ENCODE data around the gene CSNK2A3. TPM values are rescaled to one million over a fixed set of nuclear protein-coding genes. Genes with fewer than 3 reads are reported as not detected.

The CSNK2A3 gene
- total RNA-seq, 1 donor from 2014 or later = 1.2 TPM

- intact Hi-C loops (cut with DNase I) = no loop called here
- H3K4me3 ChIP-seq = no peak overlapping the region
- TF ChIP-seq CTCF (IDR thresholded peaks at IDR 0.05) = no peak
- TF ChIP-seq POLR2A (IDR thresholded peaks at IDR 0.05) = no peak
- no peak for TF ChIP-seq POLR2AphosphoS5 (IDR thresholded peaks at IDR 0.05; ENCODE audit: insufficient read depth in 1 of 2, low read depth in 1 of 2)
- DNase-seq (ENCODE audit: extremely low spot score in 2 of 2) = no peak
- peaks cover 23% of the 10 kb centered on the region for H3K4me1 ChIP-seq
- H3K36me3 ChIP-seq = no peaks in the 10 kb centered on the region
- no peak overlapping the region for H3K27ac ChIP-seq
- H3K27me3 ChIP-seq = no peaks in the 10 kb centered on the region
- no peaks in the 10 kb centered on the region for H3K9me3 ChIP-seq
Observed at GRCh38 chr11:11346303-11346702, 6.7 kb downstream of the CSNK2A3 start.

GRCh38 chr11:11345099-11345498, 8.0 kb downstream of the CSNK2A3 start:
- Histone ChIP-seq H3K4me1 (peaks cover 16% of the 10 kb centered on the region), H3K27ac (no peak overlapping the region), H3K9me3 (no peaks in the 10 kb centered on the region), H3K27me3 (no peaks in the 10 kb centered on the region), H3K36me3 (no peaks in the 10 kb centered on the region), H3K4me3 (no peak overlapping the region)
- intact Hi-C loops (cut with DNase I) = no loop called here
- TF ChIP-seq CTCF (IDR thresholded peaks at IDR 0.05) = no peak
- no peak for TF ChIP-seq POLR2A (IDR thresholded peaks at IDR 0.05)
- no peak for TF ChIP-seq POLR2AphosphoS5 (IDR thresholded peaks at IDR 0.05; ENCODE audit: insufficient read depth in 1 of 2, low read depth in 1 of 2)
- DNase-seq (ENCODE audit: extremely low spot score in 2 of 2) = no peak

GRCh38 chr11:11344045-11344444, 9.0 kb downstream of the CSNK2A3 start:
- no peak for TF ChIP-seq POLR2A (IDR thresholded peaks at IDR 0.05)
- no peak for TF ChIP-seq CTCF (IDR thresholded peaks at IDR 0.05)
- TF ChIP-seq POLR2AphosphoS5 (IDR thresholded peaks at IDR 0.05; ENCODE audit: insufficient read depth in 1 of 2, low read depth in 1 of 2) = no peak
- intact Hi-C loops (cut with DNase I) = no loop called here
- Histone ChIP-seq H3K4me1 (peaks cover 5% of the 10 kb centered on the region), H3K27me3 (no peaks in the 10 kb centered on the region), H3K36me3 (no peaks in the 10 kb centered on the region), H3K4me3 (no peak overlapping the region), H3K9me3 (no peaks in the 10 kb centered on the region), H3K27ac (no peak overlapping the region)
- DNase-seq (ENCODE audit: extremely low spot score in 2 of 2) = no peak

DNA sequence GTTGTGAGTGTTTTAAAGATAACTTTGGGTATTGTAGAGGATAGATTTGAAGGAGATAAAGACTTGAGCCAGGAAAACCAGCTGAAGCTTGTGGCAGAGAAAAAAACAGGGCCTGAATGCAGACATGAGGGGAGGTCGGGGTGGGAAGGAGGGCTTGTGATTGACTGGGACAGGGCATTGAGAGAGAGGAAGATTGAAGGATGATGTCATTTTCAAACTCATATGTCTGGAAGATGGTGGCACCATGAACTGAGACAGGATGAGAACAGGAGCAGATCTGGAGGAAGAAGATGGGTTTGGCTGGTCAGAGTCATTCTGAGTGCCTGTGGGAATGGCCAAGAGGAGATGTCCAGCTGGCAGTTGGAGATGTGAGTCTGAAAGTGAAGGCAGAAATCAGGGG, 14.7 kb downstream of the CSNK2A3 start:
- Histone ChIP-seq H3K4me1 (no peaks in the 10 kb centered on the region), H3K9me3 (no peaks in the 10 kb centered on the region), H3K4me3 (no peak overlapping the region), H3K36me3 (no peaks in the 10 kb centered on the region), H3K27ac (no peak overlapping the region), H3K27me3 (no peaks in the 10 kb centered on the region)
- no peak for DNase-seq (ENCODE audit: extremely low spot score in 2 of 2)
- no peak for TF ChIP-seq POLR2AphosphoS5 (IDR thresholded peaks at IDR 0.05; ENCODE audit: insufficient read depth in 1 of 2, low read depth in 1 of 2)
- no peak for TF ChIP-seq POLR2A (IDR thresholded peaks at IDR 0.05)
- TF ChIP-seq CTCF (IDR thresholded peaks at IDR 0.05) = no peak
- intact Hi-C loops (cut with DNase I) = no loop called here

GRCh38 chr11:11336664-11337063, 16.4 kb downstream of the CSNK2A3 start:
- H3K27me3 ChIP-seq = no peaks in the 10 kb centered on the region
- no peaks in the 10 kb centered on the region for H3K36me3 ChIP-seq
- no peak for TF ChIP-seq POLR2AphosphoS5 (IDR thresholded peaks at IDR 0.05; ENCODE audit: insufficient read depth in 1 of 2, low read depth in 1 of 2)
- TF ChIP-seq CTCF (IDR thresholded peaks at IDR 0.05) = no peak
- TF ChIP-seq POLR2A (IDR thresholded peaks at IDR 0.05) = no peak
- no peak overlapping the region for H3K4me3 ChIP-seq
- H3K9me3 ChIP-seq = no peaks in the 10 kb centered on the region
- no peaks in the 10 kb centered on the region for H3K4me1 ChIP-seq
- intact Hi-C loops (cut with DNase I) = no loop called here
- no peak overlapping the region for H3K27ac ChIP-seq
- DNase-seq (ENCODE audit: extremely low spot score in 2 of 2) = no peak
